Measurements from ENCODE around the gene N4BP2. TPM values are rescaled to one million over a fixed set of nuclear protein-coding genes. Genes with fewer than 3 reads are reported as not detected.

The N4BP2 gene
- total RNA-seq, 1 donor from 2014 or later = 9.8 TPM

GRCh38 chr4:40118861-40119260, 62.2 kb downstream of the N4BP2 start:
- TF ChIP-seq, protein P1, sequence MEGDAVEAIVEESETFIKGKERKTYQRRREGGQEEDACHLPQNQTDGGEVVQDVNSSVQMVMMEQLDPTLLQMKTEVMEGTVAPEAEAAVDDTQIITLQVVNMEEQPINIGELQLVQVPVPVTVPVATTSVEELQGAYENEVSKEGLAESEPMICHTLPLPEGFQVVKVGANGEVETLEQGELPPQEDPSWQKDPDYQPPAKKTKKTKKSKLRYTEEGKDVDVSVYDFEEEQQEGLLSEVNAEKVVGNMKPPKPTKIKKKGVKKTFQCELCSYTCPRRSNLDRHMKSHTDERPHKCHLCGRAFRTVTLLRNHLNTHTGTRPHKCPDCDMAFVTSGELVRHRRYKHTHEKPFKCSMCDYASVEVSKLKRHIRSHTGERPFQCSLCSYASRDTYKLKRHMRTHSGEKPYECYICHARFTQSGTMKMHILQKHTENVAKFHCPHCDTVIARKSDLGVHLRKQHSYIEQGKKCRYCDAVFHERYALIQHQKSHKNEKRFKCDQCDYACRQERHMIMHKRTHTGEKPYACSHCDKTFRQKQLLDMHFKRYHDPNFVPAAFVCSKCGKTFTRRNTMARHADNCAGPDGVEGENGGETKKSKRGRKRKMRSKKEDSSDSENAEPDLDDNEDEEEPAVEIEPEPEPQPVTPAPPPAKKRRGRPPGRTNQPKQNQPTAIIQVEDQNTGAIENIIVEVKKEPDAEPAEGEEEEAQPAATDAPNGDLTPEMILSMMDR (IDR thresholded peaks at IDR 0.05) = no peak
- no peak for DNase-seq
- H3K27me3 ChIP-seq = no peaks in the 10 kb centered on the region
- intact Hi-C loops (cut with DNase I) = no loop called here
- H3K36me3 ChIP-seq = no peaks in the 10 kb centered on the region
- no peak overlapping the region for H3K27ac ChIP-seq
- no peaks in the 10 kb centered on the region for H3K9me3 ChIP-seq
- ATAC-seq = no peak
- no peak overlapping the region for H3K4me3 ChIP-seq
- H3K4me1 ChIP-seq = peaks cover 7% of the 10 kb centered on the region

DNA sequence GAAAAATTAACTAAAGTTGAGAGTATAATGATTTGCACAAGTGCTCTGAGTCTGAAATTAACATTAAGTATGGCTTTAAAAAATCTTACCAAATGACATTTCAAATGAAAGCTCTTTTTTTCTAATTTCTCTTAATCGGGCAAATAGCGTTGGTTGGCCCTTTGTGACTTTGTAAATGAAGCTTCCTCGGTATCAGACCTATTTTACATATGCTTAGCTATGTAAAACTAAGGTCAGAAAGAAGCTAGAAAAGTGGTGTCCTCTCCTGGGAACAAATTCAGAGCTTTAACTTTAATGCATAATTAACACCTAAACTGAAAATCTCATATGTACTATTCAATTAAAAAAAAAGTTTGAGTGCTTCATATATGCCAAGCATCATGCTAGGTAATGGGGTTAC, 62.7 kb downstream of the N4BP2 start:
- no peak for ATAC-seq
- peaks cover 7% of the 10 kb centered on the region for H3K4me1 ChIP-seq
- no peak for DNase-seq
- H3K36me3 ChIP-seq = no peaks in the 10 kb centered on the region
- intact Hi-C loops (cut with DNase I) = no loop called here
- TF ChIP-seq, protein P1 (IDR thresholded peaks at IDR 0.05) = no peak
- H3K4me3 ChIP-seq = no peak overlapping the region
- H3K27ac ChIP-seq = no peak overlapping the region
- no peaks in the 10 kb centered on the region for H3K27me3 ChIP-seq
- no peaks in the 10 kb centered on the region for H3K9me3 ChIP-seq

DNA sequence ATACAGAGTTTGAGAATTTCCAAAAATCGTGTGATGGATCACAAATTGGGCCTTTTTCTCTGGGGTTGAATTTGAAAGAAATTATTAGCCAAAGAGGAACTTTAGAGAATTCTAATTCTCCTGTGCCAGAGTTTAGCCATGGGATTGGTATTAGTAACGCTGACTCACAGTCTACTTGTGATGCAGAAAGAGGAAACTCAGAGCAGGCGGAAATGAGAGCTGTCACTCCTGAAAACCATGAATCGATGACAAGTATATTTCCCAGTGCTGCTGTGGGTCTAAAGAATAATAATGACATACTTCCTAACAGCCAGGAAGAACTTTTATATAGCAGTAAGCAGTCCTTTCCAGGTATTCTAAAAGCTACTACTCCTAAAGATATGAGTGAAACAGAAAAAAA, 64.9 kb downstream of the N4BP2 start:
- peaks cover 7% of the 10 kb centered on the region for H3K4me1 ChIP-seq
- no peaks in the 10 kb centered on the region for H3K27me3 ChIP-seq
- DNase-seq = no peak
- ATAC-seq = peak; percentile 91
- no peaks in the 10 kb centered on the region for H3K9me3 ChIP-seq
- TF ChIP-seq, protein P1 (IDR thresholded peaks at IDR 0.05) = no peak
- intact Hi-C loops (cut with DNase I) = no loop called here
- peak overlapping the region; percentile 20 for H3K27ac ChIP-seq
- no peak overlapping the region for H3K4me3 ChIP-seq
- no peaks in the 10 kb centered on the region for H3K36me3 ChIP-seq

- no peaks in the 10 kb centered on the region for H3K27me3 ChIP-seq
- TF ChIP-seq, protein P1 (IDR thresholded peaks at IDR 0.05) = no peak
- H3K4me1 ChIP-seq = peaks cover 7% of the 10 kb centered on the region
- H3K36me3 ChIP-seq = no peaks in the 10 kb centered on the region
- no peak overlapping the region for H3K27ac ChIP-seq
- no peaks in the 10 kb centered on the region for H3K9me3 ChIP-seq
- ATAC-seq = no peak
- no peak overlapping the region for H3K4me3 ChIP-seq
- DNase-seq = no peak
- intact Hi-C loops (cut with DNase I) = no loop called here
These were observed 66.3 kb downstream of the N4BP2 start for GRCh38 chr4:40122941-40123340.

GRCh38 chr4:40124690-40125089, 68.0 kb downstream of the N4BP2 start:
- TF ChIP-seq, protein P1 (IDR thresholded peaks at IDR 0.05) = no peak
- DNase-seq (no peak), ATAC-seq (no peak)
- Histone ChIP-seq H3K4me3 (no peak overlapping the region), H3K4me1 (peaks cover 7% of the 10 kb centered on the region), H3K27me3 (no peaks in the 10 kb centered on the region), H3K9me3 (no peaks in the 10 kb centered on the region), H3K36me3 (no peaks in the 10 kb centered on the region), H3K27ac (no peak overlapping the region)
- intact Hi-C loops (cut with DNase I) = no loop called here

GRCh38 chr4:40130401-40131036, 73.9 kb downstream of the N4BP2 start:
- Histone ChIP-seq H3K27me3 (no peaks in the 10 kb centered on the region), H3K27ac (no peak overlapping the region), H3K36me3 (peaks cover 13% of the 10 kb centered on the region), H3K4me3 (no peak overlapping the region), H3K4me1 (no peaks in the 10 kb centered on the region), H3K9me3 (no peaks in the 10 kb centered on the region)
- ATAC-seq (no peak), DNase-seq (no peak)
- intact Hi-C loops (cut with DNase I) = no loop called here
- TF ChIP-seq, protein P1 (IDR thresholded peaks at IDR 0.05) = no peak
